ENCODE results near the gene TBX19. TPM values are rescaled to one million over a fixed set of nuclear protein-coding genes. Genes with fewer than 3 reads are reported as not detected.

TBX19 gene
- total and polyA plus RNA-seq, 2 of the 4 experiments (the other 2 are of a cell fraction): 0.18 to 0.89 TPM

DNA sequence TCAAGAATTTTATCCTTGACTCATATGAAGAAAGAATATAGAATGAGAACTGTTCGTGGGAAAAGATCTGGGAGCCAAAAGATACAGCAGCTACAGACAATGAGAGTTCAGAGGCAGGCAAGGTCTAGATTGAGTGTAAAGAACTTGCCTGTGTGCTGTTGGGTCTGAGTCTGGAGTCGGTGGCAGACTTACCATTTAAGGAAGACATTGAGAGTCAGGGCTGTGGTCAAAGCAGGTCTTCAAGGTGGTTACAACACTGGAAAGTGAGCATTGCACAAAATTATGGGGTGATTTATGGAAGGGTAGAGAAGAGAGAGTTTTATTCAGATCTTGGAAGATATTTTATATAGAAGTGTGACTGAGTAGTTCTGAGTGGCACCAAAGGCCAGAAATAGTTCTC, 80.6 kb downstream of the TBX19 start:
- H4K8ac ChIP-seq (ENCODE audit: low read depth in 2 of 2, low read length in 2 of 2): no peak overlapping the region
- TF ChIP-seq, protein P1, sequence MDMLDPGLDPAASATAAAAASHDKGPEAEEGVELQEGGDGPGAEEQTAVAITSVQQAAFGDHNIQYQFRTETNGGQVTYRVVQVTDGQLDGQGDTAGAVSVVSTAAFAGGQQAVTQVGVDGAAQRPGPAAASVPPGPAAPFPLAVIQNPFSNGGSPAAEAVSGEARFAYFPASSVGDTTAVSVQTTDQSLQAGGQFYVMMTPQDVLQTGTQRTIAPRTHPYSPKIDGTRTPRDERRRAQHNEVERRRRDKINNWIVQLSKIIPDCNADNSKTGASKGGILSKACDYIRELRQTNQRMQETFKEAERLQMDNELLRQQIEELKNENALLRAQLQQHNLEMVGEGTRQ (IDR thresholded peaks at IDR 0.05; ENCODE audit: low read depth, low read length): no peak
- no peak for TF ChIP-seq FOS (IDR thresholded peaks at IDR 0.05; ENCODE audit: low read depth, low read length)
- no peak for TF ChIP-seq CEBPB (IDR thresholded peaks at IDR 0.05; ENCODE audit: low read depth, low read length)
- TF ChIP-seq SMC3 (IDR thresholded peaks at IDR 0.05; ENCODE audit: low read depth, low read length): no peak
- no peak for TF ChIP-seq MXI1 (IDR thresholded peaks at IDR 0.05; ENCODE audit: borderline replicate concordance, low read depth, low read length)
- TF ChIP-seq RFX5 (IDR thresholded peaks at IDR 0.05; ENCODE audit: low read depth, low read length): no peak
- no peak for TF ChIP-seq RAD21 (IDR thresholded peaks at IDR 0.05; ENCODE audit: low read length)
- no peak for TF ChIP-seq BHLHE40 (IDR thresholded peaks at IDR 0.05; ENCODE audit: low read depth, low read length)
- TF ChIP-seq, protein P2, sequence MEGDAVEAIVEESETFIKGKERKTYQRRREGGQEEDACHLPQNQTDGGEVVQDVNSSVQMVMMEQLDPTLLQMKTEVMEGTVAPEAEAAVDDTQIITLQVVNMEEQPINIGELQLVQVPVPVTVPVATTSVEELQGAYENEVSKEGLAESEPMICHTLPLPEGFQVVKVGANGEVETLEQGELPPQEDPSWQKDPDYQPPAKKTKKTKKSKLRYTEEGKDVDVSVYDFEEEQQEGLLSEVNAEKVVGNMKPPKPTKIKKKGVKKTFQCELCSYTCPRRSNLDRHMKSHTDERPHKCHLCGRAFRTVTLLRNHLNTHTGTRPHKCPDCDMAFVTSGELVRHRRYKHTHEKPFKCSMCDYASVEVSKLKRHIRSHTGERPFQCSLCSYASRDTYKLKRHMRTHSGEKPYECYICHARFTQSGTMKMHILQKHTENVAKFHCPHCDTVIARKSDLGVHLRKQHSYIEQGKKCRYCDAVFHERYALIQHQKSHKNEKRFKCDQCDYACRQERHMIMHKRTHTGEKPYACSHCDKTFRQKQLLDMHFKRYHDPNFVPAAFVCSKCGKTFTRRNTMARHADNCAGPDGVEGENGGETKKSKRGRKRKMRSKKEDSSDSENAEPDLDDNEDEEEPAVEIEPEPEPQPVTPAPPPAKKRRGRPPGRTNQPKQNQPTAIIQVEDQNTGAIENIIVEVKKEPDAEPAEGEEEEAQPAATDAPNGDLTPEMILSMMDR (conservative IDR thresholded peaks at IDR 0.05; ENCODE audit: low read depth, low read length): no peak
- TF ChIP-seq, protein P3, sequence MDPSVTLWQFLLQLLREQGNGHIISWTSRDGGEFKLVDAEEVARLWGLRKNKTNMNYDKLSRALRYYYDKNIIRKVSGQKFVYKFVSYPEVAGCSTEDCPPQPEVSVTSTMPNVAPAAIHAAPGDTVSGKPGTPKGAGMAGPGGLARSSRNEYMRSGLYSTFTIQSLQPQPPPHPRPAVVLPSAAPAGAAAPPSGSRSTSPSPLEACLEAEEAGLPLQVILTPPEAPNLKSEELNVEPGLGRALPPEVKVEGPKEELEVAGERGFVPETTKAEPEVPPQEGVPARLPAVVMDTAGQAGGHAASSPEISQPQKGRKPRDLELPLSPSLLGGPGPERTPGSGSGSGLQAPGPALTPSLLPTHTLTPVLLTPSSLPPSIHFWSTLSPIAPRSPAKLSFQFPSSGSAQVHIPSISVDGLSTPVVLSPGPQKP (IDR thresholded peaks at IDR 0.05; ENCODE audit: borderline replicate concordance, low read depth, low read length): no peak
- DNase-seq (no peak), ATAC-seq (ENCODE audit: low read depth) (no peak)
- H4K91ac ChIP-seq (ENCODE audit: insufficient read depth, low read depth, low read length): no peak overlapping the region
- no peak overlapping the region for H3K56ac ChIP-seq (ENCODE audit: extremely low read depth, insufficient read depth, low read length)
- no peak overlapping the region for H3K4me2 ChIP-seq (ENCODE audit: low read depth, low read length)
- H2BK15ac ChIP-seq (ENCODE audit: low read depth, low read length): no peak overlapping the region
- in situ Hi-C loops (cut with MboI; ENCODE audit: low sequenced_read_pairs): no loop called here
- H3K9me1 ChIP-seq (ENCODE audit: insufficient read depth, low read length): no peaks in the 10 kb centered on the region
- peaks cover 1% of the 10 kb centered on the region; the same call in 1 of the 2 replicates for H3K27me3 ChIP-seq (ENCODE audit: control insufficient read depth, insufficient read depth, low read length)
- H4K5ac ChIP-seq (ENCODE audit: low read depth, low read length): no peak overlapping the region
- H4K20me1 ChIP-seq (ENCODE audit: insufficient read depth, low read length): no peaks in the 10 kb centered on the region
- H3K9ac ChIP-seq (ENCODE audit: low read depth, low read length): no peak overlapping the region
- no peaks in the 10 kb centered on the region for H3K9me3 ChIP-seq (ENCODE audit: control insufficient read depth, insufficient read depth, low read length)
- no CpG with 5 or more reads among the region's 2 CpGs for WGBS, 2 experiments (ENCODE audit: extremely low coverage in 2 of 2, insufficient read length in 1 of 2)
- dilution Hi-C loops (cut with HindIII; ENCODE audit: low sequenced_read_pairs, unreplicated experiment): no loop called here
- no peak overlapping the region for H3K14ac ChIP-seq (replicated peaks; ENCODE audit: low read depth, low read length)
- H3K18ac ChIP-seq (ENCODE audit: low read depth, low read length): no peak overlapping the region
- H2AK5ac ChIP-seq (ENCODE audit: low read depth, low read length): no peak overlapping the region
- no peaks in the 10 kb centered on the region for H3K4me1 ChIP-seq (ENCODE audit: control insufficient read depth, insufficient read depth, low read length)
- no peak overlapping the region for H3K4me3 ChIP-seq (ENCODE audit: insufficient read depth, low read depth, low read length)
- H2BK120ac ChIP-seq (ENCODE audit: low read depth, low read length): no peak overlapping the region
- BruUV-seq (replicated peaks): no TSS peak
- H2BK5ac ChIP-seq (ENCODE audit: low read depth, low read length, poor library complexity, severe bottlenecking): no peak overlapping the region
- no peak overlapping the region for H2AK9ac ChIP-seq (replicated peaks; ENCODE audit: low read depth, low read length, poor library complexity)
- H3K27ac ChIP-seq (ENCODE audit: insufficient read depth, low read length): no peak overlapping the region
- ChIA-PET CTCF (no interaction called here), POLR2A (ENCODE audit: unreplicated experiment) (no interaction called here)
- H3K23ac ChIP-seq (ENCODE audit: low read depth, low read length): no peak overlapping the region
- intact Hi-C loops (cut with micrococcal nuclease): no loop called here
- H3K36me3 ChIP-seq (ENCODE audit: control insufficient read depth, insufficient read depth, low read length): no peaks in the 10 kb centered on the region
- H2BK20ac ChIP-seq (ENCODE audit: low read depth, low read length): no peak overlapping the region
- no peak overlapping the region for H3K4ac ChIP-seq (ENCODE audit: low read depth, low read length)
- H3K79me1 ChIP-seq (ENCODE audit: low read depth in 1 of 2, low read length in 2 of 2): no peaks in the 10 kb centered on the region
- no peak overlapping the region for H2AFZ ChIP-seq (replicated peaks; ENCODE audit: low read length, poor library complexity)
